ENCODE data around the gene CYP2W1. TPM values are rescaled to one million over a fixed set of nuclear protein-coding genes. Genes with fewer than 3 reads are reported as not detected.

CYP2W1 gene
- total RNA-seq, 4 donors from 2014 or later: 11.7 to 31.6 (median 19.3) TPM

DNA sequence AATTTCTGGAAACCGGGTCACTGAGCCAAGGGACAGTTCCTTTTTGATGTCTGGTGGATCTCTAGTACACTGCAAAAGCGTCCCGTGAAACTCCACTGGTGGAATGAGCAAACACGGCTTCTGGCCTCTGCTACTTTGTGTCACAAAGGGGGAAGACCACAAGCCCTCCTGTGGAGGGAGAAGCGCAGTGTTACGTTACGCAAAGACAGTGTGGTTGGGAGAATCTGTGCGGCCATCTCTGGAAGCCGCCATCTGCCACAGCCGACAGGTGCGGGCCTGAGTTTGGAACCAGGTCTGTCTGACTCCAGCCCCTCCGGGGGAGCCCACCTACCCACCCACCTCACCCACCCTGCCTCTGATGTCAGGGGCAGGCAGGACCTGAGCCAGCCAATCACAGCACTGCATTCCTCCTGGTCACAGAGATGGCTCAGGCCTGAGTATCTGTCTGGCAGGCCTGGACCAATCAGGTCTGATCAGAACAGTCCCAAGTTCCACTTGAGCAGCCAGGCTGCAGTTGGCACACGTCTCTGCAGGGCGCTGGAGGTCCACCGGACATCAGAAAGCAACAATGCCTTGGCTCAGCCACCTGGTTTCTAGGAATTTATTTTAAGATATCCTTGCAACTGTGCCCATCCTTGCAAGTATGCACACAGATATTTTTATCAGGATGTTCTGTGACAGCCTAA is 3.0 kb upstream of the CYP2W1 start:
- intact Hi-C loops (cut with DNase I; ENCODE audit: low total_unique reads): no loop called here
- no peak for DNase-seq (ENCODE audit: low spot score in 2 of 2)
- 65 to 81% methylated on average over 15 of the region's 15 CpGs for WGBS, 2 donors
- H3K4me3 ChIP-seq (ENCODE audit: low read depth, poor library complexity, severe bottlenecking): no peak overlapping the region
- no peak for TF ChIP-seq POLR2A (IDR thresholded peaks at IDR 0.05)
- TF ChIP-seq, protein P1, sequence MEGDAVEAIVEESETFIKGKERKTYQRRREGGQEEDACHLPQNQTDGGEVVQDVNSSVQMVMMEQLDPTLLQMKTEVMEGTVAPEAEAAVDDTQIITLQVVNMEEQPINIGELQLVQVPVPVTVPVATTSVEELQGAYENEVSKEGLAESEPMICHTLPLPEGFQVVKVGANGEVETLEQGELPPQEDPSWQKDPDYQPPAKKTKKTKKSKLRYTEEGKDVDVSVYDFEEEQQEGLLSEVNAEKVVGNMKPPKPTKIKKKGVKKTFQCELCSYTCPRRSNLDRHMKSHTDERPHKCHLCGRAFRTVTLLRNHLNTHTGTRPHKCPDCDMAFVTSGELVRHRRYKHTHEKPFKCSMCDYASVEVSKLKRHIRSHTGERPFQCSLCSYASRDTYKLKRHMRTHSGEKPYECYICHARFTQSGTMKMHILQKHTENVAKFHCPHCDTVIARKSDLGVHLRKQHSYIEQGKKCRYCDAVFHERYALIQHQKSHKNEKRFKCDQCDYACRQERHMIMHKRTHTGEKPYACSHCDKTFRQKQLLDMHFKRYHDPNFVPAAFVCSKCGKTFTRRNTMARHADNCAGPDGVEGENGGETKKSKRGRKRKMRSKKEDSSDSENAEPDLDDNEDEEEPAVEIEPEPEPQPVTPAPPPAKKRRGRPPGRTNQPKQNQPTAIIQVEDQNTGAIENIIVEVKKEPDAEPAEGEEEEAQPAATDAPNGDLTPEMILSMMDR (IDR thresholded peaks at IDR 0.05): no peak

DNA sequence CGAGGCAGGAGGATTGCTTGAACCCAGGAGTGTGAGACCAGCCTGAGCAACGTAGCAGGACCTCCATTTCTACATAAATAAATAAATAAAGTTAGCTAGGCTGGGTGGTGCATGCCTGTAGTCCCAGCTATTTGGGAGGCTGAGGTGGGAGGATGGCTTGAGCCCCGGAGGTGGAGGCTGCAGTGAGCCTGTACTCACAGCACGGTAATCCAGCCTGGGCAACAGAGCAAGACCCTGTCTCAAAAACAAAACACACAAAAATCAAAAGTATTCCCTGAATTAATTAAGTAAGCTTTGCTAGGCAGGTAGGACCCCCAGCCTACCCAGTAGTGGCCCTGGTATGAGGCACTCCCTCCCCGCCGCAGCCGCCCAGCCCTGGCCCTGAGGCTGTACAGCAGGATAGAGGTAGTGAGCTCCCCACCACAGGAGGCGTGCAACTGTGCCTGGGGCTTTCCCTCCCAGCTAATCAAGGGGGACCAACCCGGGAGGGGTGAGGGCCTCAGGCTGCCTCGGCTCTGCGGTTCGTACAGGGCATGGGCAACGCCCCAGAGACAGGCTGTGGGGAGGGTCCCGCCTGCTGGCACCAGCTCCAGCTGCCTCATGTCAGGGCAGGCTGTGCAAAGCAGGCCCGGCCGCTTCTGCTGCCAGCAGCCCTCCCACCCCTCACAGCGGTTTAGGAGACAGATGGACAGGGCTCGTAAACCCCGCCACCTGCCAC is 1.0 kb upstream of the CYP2W1 start:
- TF ChIP-seq POLR2A (IDR thresholded peaks at IDR 0.05): no peak
- TF ChIP-seq, protein P1 (IDR thresholded peaks at IDR 0.05): no peak
- no peak for DNase-seq (ENCODE audit: low spot score in 2 of 2)
- intact Hi-C loops (cut with DNase I; ENCODE audit: low total_unique reads): no loop called here
- no peak overlapping the region for H3K4me3 ChIP-seq (ENCODE audit: low read depth, poor library complexity, severe bottlenecking)
- WGBS, 2 donors: 55 to 64% methylated on average over 14 to 17 of the region's 19 CpGs

DNA sequence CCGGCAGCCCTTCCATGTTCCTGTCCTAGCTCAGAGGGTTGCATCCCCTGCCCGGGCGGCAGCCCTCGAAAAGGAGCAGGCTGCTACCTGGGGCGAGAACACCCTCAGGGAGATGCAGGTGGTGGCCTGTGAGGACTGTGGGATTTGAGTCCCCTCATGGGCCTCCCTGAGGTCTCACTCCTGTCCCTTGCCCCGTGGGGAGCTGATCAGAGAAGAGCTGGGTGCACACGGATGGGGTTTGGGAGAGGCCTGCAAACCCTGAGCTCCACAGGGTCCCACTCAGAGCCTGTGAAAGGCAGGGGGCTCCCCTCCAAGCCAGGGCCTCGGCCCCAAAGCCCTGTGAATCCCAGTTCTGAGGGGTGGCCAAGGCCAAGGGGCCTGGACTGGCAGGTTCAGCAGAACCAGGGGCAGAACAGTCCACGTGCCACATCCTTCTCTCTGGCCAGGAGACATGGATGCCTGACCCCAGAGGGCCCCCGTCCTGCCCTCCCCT is 424 bp upstream of the CYP2W1 start:
- TF ChIP-seq, protein P1 (IDR thresholded peaks at IDR 0.05): no peak
- TF ChIP-seq POLR2A (IDR thresholded peaks at IDR 0.05): no peak
- intact Hi-C loops (cut with DNase I; ENCODE audit: low total_unique reads): no loop called here
- DNase-seq (ENCODE audit: low spot score in 2 of 2): no peak
- 34 to 58% methylated on average over 9 to 10 of the region's 10 CpGs for WGBS, 2 donors
- H3K4me3 ChIP-seq (ENCODE audit: low read depth, poor library complexity, severe bottlenecking): no peak overlapping the region

DNA sequence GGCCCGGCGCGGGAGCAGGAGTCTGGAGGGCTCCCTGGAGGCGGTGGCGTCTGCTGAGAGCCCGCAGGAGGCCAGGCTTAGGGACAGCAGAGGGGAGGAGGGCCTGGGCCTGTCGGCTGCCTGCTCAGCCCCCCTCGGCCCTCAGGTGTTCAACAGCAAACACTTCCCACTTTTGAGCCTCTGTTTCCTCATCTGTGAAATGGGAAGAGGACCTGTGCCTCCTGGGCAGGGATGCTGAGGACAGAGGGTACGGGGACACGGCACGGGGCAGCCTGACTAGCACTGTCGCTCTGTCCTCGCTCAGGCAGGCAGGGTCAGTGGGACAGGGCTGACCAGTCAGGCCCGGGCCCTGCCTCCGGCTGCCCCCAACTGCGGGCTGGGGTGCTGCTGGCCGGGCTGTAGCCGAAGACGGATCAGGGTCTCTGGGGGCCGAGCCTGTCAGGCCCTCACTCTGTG is 663 bp downstream of the CYP2W1 start:
- intact Hi-C loops (cut with DNase I; ENCODE audit: low total_unique reads): no loop called here
- no peak for TF ChIP-seq POLR2A (IDR thresholded peaks at IDR 0.05)
- TF ChIP-seq, protein P1 (IDR thresholded peaks at IDR 0.05): no peak
- WGBS, 2 donors: 58 to 76% methylated on average over 9 to 20 of the region's 20 CpGs
- no peak overlapping the region for H3K4me3 ChIP-seq (ENCODE audit: low read depth, poor library complexity, severe bottlenecking)
- no peak for DNase-seq (ENCODE audit: low spot score in 2 of 2)

DNA sequence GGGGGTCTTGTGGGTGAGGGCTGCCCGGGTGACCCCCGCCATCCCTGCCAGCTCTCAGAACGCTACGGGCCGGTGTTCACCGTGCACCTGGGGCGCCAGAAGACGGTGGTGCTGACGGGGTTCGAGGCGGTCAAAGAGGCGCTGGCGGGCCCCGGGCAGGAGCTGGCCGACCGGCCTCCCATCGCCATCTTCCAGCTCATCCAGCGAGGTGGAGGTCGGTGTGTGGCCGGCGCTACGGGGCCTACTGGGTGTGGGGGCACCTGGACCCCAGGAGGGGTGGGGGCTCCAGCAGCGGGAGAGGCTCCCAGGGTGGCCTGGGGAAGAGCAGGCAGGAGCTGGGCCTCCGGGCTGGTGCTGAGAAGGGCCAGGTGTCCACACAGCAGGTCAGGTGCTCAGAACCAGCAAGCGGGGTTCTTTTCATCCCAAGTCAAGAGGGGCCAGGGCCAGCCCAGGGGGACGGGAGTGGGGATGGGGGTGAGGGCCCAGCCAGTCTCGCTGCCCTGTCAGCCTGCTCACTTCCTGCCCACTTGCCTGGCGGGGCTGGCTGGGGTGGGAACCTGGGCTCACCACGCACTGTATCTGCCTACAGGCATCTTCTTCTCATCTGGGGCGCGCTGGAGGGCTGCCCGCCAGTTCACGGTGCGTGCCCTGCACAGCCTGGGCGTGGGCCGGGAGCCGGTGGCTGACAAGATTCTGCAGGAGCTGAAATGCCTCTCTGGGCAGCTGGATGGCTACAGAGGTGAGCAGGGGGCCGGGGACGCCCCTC is 1.6 kb downstream of the CYP2W1 start:
- WGBS, 2 donors: 62 to 63% methylated on average over 29 to 31 of the region's 39 CpGs
- intact Hi-C loops (cut with DNase I; ENCODE audit: low total_unique reads): no loop called here
- no peak overlapping the region for H3K4me3 ChIP-seq (ENCODE audit: low read depth, poor library complexity, severe bottlenecking)
- TF ChIP-seq, protein P1 (IDR thresholded peaks at IDR 0.05): no peak
- no peak for TF ChIP-seq POLR2A (IDR thresholded peaks at IDR 0.05)
- DNase-seq (ENCODE audit: low spot score in 2 of 2): no peak
